NCI-H345 (cell line): ENCODE results near the gene SPTBN4.
"Not testable (repeated sequence)": the region's sequence is repeated elsewhere in the genome, so short reads cannot be mapped to it uniquely, and the experiment has no call there.

Source experiments
- DNase-seq: peaks from one replicate; lab custom pipeline; 2025; lab: John Stamatoyannopoulos, UW

The SPTBN4 gene

DNA sequence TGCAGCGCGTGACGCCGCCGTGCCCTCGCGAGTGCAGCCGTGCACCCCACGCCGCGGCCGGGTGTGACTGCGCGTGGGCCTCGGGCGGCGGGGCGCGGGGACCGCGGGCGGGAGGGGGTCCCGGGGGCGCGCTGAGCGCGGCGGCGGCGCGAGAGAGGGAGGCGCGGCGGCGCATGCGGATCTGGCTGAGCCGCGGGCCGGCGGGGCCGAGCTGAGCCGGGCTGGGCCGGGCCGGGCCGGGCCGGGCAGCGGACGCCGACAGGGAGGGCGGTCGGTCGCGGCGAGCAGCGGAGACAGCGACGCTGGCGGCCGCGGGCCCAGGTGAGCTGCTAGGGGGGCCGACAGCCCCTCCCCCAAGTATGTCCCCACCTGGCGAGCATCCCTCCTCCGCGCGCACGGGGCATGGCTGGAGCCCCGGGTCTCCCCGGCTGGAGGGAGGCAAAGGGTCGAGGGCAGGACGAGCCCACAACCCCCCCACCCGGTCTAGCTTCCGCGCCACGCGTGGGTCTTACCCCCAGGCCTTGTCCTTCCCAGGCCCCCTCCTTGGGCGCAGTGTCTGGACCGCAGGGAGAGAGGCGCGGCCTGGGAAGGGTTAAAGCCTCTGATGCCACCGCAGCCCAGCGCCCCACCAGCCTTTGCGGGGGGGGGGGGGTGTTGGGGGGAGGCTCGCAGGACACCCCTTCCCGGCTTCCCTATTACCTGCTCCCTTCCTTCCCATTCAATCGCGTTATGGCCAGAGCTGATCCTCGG, at the start of gene SPTBN4:
Gene SPTBN4 (plus strand): TSS at position 17 of the 750 bp plus-strand sequence. CDS start 5,621 bp downstream, outside the sequence.
- no peak for DNase-seq

DNA sequence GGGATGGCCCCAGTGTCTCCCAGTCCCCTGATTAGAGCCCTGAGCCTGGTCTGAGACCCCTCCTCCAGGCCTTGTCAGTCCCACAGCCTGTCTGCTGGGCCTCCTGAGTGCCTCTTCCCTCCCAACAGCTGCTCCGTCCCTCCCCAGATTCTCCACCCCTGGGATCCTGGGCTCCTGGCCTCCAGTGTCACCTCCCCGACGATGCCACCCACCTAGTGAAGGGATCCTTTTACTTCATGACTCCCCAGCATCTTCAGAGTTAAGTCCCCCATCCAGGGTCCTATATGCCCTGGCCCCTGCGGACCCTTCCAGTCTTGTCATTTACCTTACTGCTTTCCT, 49.2 kb upstream of the SPTBN4 start:
- no peak for DNase-seq

DNA sequence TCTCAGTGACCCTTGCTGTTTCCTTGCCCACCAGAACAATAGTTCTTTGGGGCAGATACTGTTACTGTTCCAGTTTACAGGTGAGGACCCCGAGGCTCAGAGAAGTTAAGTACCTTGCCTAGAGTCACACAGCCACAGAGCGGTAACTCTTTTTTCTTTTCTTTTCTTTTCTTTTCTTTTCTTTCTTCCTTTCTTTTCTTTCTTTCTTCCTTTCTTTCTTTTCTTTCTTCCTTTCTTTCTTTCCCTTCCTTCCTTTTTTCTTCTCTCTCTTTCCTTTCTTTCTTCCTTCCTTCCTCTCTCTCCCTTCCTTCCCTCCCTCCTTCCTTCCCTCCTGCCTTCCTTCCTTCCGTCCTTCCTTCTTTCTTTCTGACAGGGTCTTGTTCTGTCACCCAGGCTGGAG, 48.8 kb upstream of the SPTBN4 start:
- no peak for DNase-seq

DNA sequence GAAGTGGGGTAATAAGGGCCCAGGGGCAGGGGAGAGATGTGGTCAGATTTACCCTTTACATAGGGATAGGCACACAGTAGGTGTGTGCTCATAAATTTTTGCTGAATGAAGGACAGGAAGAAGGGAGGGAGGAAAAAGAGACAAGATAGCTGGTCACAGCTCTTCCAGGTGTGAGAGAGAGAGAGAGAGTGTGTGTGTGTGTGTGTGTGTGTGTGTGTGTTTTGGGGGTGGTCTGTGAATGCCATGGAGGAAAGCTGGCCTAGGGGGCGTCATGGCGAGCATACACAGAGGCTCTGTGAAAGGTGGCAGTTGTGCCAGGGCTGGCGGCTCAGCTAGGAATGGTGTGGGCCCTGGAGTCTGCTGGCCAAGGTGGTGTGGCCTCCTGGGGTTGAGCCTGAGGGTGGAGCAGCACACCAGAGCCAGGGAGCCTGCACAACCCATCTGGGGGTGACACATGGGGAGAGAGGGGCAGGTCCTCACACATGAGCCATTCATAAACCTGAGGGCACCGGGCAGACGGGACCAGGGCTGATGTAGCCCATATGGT, 47.7 kb upstream of the SPTBN4 start:
- DNase-seq = no peak

DNA sequence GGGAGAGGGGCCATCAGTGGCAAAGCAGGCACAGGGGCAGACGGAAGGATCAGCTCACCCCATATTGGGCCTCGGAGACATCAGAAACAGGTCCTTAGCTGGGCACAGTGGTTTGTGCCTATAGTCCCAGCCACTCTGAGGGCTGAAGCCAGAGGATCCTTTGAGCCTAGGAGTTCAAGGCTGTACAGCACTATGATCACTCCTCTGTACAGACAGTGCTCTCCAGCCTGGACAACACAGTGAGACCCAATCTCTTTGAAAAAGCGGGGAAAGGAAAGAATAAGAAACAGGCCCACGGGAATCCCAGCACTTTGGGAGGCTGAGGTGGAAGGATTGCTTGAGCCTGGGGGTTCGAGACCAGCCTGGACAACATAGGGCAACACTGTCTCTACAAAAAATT, 47.0 kb upstream of the SPTBN4 start:
- no peak for DNase-seq

DNA sequence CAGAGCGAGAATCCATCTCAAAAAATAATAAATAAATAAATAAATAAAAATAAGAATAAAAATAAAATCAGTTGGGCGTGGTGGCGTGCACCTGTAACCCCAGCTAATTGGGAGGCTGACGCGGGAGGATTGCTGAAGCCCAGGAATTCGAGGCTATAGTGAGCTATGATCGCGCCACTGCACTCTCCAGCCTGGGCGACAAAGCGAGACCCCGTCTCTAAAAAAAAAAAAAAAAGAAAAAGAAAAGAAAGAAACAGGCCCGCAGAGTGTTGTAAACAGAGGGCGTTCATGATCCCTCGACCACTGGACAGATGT, 46.4 kb upstream of the SPTBN4 start:
- no peak for DNase-seq

DNA sequence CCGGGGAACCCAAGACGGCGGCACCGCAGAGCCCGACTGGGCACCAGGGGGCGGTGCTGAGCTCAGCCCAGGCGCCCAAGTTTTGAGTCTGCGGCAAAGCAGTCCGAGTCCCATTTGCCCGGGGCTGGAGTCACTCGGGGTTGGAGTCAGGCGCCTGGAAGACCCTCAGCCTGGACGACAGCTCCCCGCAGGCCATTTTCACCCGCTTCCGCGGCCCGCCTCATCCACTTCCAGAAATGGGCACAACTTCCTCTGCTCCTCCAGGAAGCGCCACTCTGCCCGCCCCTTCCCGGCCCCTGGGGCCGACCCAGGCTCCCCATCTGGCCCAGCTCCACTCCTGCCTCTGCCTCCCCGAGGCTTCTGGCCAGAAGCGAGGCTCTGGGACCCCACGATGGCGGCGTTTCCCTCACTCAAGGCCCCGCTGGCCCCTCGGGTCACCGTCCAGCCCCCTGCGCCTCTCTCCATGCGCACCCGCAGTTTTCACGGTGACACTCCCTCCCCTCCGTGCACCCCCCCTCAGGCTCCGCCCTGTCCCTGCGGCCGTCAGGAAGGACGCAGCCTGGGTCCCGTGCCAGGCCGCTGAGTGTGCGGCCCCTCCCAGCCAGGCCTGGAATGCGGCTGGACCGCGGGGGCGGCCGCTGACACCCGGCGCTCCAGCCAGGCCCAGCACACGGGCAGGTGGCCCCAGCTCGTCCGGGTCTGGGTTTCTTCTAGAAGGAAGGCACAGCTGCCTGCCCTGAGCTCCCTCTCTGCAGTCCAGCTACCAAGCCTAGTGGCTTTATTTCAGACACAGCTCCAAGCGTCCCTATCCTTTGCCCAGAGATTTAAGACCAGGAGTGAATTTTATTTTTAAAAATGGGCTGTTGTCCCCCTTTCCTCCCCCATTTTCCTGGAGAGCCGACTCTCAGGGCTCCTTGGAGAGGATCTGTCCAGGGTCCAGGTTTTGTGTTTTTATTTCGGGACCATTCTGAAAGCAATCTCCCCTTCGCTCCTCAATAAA, 45.7 kb upstream of the SPTBN4 start:
- DNase-seq = peak; percentile 93

DNA sequence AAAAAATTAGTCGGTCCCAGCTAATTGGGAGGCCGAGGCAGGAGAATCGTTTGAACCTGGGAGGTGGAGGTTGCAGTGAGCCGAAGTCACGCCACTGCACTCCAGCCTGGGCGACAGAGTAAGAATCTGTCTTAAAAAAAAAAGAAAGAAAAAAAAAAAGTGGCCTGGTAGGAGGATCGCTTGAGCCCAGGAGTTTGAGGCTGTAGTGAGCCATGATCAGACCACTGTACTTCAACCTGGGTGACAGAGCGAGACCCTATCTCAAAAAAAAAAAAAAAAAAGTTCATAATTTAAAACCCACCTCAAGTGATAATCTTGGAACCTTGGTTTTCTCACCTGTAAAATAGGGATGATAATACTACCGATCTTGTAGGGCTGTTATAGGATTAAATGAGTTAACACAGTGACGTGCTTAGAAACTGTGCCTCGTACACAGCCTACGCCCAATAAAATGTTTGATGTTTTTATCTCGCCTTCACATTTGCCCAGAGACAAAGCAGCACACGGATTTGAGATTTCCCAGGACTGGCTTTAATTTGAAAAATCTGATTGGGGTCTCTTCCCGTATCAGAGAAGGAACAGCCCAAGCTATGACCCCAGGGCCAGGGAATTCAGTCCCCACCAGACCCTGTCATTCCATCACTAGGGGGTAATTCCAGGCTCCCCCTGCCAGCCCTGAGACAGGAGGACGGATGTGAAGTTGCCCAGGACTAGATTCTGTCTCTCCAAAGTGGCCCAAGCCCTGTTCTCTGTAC, 44.6 kb upstream of the SPTBN4 start:
- no peak for DNase-seq

DNA sequence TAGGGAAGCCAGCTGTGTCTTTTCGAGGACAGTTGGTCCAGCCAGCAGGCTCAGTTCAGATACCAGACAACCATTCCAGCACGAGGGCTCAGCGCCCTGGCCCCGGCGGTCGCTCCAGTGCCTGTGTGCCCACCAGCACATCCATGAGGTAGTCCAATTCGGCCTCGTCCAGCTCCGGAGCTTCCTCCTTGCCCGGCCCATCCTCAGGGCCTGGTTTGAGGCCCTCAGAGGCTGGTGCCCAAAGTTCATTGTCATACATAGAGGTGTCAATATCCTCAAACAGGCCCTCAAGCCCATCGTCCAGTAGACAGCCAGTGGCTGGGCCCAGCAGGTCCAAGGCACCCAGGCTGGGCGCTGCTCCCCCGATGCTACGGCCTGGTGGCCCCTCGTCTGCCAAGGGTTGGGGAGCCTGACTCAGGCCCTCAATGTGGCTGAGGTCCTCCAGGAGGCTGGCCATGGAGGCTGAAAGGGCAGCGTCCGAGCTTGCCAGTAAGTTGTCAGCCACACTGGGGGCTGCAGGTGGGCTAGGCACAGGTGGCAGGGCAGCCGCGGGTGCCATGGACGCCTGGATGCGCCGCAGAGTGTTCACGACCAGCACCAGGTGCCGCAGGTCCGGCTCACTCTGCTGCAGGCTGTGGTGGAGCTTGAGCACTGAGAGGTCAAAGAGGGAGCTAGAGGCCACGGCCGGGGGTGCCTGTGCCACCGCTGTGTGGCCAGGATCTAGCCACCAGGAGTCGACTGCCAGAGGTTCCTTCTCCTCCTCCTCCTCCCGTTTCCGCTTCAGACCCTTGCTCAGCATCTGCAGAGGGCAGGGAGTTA, 43.8 kb upstream of the SPTBN4 start:
- no peak for DNase-seq

DNA sequence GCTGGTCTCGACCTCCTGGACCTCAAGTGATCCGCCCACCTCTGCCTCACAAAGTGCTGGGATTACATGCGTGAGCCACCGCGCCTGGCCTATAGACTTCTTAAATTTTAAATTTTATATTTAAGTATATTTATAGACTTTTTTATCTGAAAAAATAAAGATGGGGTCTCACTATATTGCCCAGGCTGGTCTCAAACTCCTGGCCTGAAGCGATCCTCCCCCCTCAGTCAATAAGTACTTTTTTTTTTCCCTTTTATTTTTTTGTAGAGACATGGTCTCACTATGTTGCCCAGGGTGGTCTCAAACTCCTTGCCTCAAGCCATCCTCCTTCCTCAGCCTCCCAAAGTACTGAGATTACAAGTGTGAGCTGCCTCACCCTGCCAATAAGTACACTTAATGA, 42.9 kb upstream of the SPTBN4 start:
- DNase-seq = no peak

DNA sequence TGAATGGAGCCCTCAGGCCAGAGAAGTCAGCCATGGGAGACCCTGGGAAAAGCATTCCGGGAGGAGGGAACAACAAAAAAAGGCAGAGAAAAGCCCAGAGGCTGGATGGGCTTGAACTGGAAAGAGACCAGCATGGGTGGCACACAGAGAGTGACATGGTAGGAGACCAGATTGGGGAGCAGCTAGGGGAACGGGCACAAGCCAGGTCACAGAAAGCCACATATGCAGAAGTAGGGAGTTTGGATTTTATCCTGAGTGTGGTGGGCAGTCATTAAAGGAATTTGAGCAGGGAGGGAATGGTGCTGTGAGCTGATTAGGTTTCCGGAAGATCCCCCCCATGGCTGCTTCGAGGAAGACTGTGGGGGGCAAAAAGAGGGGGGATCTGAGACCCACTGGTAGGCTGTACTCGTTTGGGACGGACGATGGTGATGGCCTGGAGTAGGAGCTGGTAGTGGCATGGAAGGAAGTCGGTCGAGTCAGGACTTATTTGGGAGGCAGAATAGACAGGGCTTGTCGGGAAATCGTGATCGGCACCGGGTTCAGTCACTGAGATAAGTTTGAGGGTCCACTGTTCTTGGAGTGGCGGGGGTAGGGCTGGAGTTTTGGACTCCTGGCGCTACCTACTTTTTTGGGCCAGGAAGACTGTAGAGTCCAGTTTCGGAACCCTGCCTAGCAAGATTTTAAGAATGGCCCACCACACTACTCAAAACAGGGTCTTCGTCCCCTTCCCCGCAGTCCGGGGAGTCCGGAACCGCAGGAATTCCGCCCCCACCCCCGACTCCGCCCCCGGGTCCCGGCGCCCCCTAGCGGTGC, 42.0 kb upstream of the SPTBN4 start:
- DNase-seq = no peak

DNA sequence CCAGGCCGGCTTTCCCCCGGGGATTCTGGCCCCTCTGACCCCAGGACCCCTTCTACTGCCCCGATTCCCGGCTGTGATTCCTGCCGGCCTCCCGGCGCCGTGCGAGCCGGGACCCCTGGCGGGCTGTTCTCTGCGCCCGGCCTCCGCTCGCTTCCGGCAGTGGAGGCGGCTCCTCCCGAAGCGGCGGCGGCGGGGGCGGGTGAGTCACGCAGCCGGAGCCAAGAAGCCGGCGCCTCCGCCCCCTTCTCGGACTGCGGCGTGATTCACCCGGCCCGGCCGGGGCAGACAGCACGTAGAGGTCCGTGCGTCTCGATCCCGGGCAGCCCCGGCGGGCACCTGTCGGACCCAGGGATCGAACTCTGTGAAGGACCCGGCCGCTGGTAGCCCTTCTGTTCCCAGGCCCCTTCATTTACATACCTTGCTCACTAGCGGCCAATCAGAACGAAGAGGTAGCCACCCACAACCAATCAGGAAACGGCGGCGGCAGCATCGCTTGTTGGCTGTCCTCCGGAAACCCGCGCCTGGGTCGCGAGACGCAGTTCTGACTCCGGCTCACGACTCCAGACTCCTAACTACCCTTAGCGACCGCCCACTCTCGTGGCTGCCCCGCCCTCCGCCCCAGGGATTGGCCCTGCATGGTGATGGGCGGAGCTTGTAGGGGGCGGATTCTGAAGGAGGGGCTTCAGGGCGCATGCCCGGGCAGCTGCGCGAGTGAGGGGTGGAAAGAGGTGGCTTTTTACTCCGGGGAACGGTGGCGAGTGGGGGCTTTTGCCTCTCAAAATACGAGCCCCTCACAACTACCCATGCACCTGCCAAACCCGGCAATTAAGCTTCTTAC, 41.1 kb upstream of the SPTBN4 start, which contains the start of gene SERTAD1:
Gene SERTAD1 (minus strand): TSS at position 543 of the 838 bp plus-strand sequence. CDS start 2,446 bp downstream, outside the sequence.
- DNase-seq = peak; percentile 100

DNA sequence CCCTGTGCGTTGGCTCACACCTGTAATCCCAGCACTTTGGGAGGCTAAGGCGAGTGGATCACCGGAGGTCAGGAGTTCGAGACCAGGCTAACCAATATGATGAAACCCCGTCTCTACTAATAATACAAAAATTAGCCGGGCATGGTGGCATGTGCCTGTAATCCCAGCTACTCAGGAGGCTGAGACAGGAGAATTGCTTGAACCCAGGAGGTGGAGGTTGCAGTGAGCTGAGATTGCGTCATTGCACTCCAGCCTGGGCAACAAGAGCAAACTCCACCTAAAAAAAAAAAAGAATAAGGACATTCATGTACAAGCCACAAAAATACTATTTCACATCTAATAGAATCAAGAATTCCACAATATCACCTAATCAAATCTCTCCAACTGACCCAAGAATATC, 38.6 kb upstream of the SPTBN4 start:
- DNase-seq = not testable (repeated sequence)

DNA sequence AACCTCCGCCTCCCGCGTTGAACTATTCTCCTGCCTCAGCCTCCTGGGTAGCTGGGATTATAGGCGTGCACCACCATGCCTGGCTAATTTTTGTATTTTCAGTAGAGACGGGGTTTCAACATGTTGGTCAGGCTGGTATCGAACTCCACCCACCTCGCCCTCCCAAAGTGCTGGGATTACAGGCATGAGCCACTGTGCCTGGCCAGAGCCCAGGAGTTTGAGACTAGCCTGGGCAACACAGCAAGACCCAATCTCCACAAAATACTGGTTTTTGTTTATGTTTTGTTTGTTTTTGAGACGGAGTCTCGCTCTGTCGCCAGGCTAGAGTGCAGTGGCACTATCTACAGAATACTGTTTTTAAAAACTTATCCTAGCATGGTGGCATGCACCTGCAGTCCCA, 36.6 kb upstream of the SPTBN4 start:
- not testable (repeated sequence) for DNase-seq

DNA sequence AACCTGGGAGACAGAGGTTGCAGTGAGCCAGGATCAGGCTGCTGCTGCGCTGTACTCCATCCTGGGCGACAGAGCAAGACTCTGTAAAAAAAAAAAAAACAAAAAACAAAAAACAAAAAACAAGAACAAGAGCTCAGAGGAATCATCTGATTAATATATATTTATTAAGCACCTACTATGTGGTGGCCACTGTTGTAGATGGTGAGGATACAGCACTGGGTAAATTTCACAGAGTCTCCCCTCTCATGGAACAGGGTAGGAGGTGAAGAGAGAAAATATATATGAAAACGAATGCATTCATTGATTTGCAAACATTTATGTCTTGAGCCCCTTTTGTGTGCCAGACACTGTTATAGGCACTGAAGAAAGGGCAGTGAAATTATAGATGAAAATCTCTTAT, 35.1 kb upstream of the SPTBN4 start:
- no peak for DNase-seq

DNA sequence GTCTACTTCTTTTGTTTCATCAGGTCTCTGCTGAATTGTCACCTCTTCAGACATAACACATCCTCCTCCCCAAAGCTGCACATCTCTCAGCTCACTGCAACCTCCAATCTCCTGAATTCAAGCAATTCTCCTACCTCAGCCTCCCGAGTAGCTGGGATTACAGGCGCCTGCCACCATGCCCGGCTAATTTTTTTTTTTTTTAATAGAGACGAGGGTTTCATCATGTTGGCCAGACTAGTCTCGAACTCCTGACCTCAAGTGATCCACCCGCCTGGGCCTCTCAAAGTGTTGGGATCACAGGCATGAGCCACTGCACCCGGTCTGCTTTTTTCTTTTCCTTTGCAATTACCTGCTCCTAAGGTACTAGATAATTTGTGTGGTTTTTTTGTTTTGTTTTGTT, 34.0 kb upstream of the SPTBN4 start:
- not testable (repeated sequence) for DNase-seq

DNA sequence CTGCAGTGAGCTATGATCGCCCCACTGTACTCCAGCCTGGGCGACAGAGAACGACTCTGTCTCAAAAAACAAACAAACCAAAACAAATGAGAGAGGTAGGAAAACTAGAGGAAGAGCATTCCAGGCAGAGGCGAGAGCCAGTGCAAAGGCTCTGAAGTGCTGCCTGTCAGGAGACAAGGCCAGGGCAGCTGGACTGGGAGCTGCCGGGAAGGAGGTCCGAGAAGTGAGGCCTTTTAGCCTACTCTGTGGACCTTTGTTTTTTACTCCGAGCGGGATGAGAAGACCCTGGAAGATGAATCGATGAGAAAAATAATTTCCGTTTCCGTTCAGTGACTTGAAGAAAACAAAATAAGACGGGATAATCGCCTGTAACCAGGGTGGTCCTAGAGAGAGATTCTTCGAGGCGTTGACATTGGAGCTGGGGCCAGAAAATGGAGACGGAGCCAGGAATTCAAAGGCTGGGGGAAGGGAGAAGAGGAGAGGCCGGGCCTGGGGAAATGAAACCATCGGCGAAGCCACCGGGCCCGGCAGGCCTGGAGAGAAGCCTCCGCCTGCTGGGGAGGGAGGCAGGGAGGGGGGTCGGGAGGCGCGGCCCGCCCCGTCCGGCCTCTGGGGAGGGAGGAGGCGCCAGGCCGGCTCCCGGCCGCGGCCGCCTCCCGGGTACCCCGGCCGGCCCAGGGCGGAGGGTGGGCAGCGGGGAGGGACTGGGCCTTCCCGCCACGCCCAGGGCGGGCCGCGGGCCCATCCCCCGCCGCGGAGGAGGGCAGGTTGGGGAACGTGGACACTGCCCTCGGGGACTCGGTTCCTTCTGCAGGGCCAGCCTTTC, 33.2 kb upstream of the SPTBN4 start:
- DNase-seq = peak; percentile 91

DNA sequence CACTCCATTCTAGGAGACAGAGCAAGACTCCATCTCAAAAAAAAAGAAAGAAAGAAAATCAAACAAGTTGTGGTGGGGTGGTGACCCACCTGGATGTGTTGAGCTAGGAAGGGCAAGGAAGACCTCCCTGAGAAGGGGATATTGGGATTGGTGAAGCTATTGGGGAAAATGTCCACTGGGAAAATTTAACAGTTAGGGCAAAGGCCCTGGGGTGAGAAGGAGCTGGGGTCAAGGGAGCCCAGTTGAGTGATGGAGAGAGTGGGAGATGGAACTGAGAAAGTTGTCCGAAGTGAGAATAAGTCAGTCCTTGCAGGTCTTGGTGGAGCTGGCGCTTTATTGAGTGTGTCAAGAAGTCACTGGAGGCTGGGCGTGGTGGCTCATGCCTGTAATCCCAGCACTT, 28.5 kb upstream of the SPTBN4 start:
- no peak for DNase-seq
